HG03378 (cell line): ENCODE results near the gene EIF2AK3.

ENCODE experiments used
- ATAC-seq: cut with Tn5 transposase; IDR thresholded peaks from one replicate; pipeline ENCODE4 v1.9.1; 2021; ENCODE audit warnings: mild to moderate bottlenecking, moderate library complexity; ENCODE audit not compliant: unreplicated experiment

Gene EIF2AK3

DNA sequence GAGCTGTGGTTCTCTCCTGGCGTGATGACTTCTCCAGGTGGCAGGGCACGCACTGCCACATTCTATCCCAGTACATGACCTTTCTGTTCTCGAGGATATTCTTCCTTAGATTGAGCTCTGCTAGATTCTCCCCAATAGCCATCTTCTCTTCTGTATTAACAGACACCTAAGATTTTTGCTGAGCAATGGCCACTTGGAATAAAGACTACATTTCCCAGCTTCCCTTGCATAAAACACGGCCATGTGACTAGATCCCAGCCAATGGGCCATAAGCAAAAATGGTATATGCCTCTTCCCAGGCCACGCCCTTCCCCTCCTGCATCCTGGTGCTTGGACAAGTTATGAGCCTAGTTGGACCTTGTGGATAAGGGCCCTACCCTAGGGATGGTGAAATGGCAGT is 82.1 kb downstream of the EIF2AK3 start:
- no peak for ATAC-seq

- no peak for ATAC-seq
Measured at GRCh38 chr2:88543541-88544057, 83.7 kb downstream of the EIF2AK3 start.

- ATAC-seq, result no peak
Measured at GRCh38 chr2:88542668-88543067, 84.6 kb downstream of the EIF2AK3 start.

GRCh38 chr2:88540346-88540745 is 86.9 kb downstream of the EIF2AK3 start:
- no peak for ATAC-seq

DNA sequence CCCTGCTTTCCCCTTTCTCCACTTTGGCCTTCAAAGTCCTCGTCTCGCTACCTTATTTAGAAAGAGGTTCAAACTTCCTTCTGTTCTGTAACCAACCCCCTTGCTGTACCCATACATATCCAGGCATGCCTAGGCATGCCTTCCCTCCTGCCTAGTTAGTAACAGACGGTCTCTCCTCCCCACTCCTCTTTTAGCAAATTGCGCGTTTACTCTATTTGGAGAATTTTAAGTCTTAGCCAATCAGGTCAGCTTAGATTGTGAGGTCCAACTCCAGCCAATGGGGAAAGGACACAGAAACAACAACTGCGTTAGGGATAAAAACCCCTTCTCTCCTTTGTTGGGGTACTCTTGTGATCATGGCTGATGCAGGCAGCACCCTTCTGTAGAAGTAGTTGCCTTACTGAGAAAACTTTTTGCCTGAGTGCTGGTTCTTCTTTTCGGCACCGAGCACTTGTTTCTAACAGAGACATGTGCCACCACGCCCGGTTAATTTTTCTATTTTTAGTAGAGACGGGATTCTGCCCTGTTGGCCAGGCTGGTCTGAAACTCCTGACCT is 88.8 kb downstream of the EIF2AK3 start:
- ATAC-seq, result no peak

- no peak for ATAC-seq
Measured at GRCh38 chr2:88537640-88538039, 89.6 kb downstream of the EIF2AK3 start.

- ATAC-seq, result no peak
Measured at GRCh38 chr2:88530081-88530480, 97.2 kb downstream of the EIF2AK3 start.

DNA sequence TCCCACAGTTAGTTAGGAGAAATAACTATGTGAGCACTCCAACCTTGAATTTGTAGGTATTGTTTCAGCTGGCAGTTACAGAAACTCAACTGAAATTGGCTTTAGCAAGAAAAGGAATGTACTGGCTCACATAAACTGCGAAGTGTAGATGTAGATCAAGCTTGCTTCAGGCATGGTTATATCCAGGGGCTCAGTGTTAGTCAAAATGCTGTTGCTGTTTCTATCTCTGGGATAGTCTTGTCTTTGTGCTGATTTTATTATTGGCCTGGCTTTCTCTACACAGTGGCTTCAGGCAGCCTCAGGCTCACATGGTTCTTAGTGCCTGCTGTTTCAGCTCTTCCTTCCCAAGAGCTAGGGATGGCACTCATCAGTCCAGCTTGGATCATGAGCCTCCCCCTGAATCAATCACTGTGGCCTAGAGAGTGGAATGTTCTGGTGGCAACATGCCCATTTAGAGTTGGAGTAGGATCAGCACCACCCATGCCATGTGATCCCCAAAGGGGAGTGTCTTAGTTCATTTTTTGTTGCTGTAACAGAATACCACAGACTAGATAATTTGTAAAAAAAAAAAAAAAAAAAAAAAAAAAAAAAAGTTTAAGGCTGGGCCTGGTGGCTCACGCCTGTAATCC is 105.7 kb downstream of the EIF2AK3 start:
- no peak for ATAC-seq

DNA sequence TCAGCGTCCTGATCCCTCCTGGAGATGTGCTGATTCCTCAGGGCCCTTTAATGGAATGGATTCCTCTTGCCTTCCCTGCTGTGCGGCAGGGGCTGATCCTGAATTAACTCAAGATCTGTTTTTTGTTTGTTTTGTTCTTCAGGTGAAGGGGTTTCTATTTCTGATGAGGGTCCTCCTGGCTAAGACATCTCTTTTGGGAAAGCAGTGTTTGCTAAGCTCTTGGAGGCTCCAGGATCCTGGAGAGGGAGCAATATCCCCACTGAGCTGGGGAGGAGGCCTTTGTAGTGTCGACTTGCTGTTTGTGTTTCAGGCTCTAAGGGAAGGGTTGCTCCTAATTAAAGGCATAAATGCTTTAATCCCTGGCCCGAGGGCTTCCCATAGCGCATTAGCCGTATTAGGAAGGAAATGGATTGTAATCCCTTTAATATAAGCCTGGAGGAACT is 109.5 kb downstream of the EIF2AK3 start:
- ATAC-seq, result no peak
